Esophagus muscularis mucosa (tissue), 4 donors: Measurements from ENCODE around the gene UQCRC1. TPM values are rescaled to one million over a fixed set of nuclear protein-coding genes. Genes with fewer than 3 reads are reported as not detected.

Experiments used
- DNase-seq: peaks from one replicate; pipeline ENCODE4 v3.0.0-alpha.2; 2017; ENCODE audit errors: extremely low spot score
- H3K27ac ChIP-seq, 4 donors: fragments of 200-600 bp; sonication (generic); replicated peaks in 1 of 4; 1 replicate in 3 of 4; 2 replicates in 1 of 4; pipeline ENCODE4 v1.5.1; 2016 to 2019; ENCODE audit warnings: mild to moderate bottlenecking in 1 of 4
- H3K27me3 ChIP-seq, 4 donors: fragments of 200-600 bp; sonication (generic); one replicate each; pipeline versions ENCODE4 v1.5.1 to v1.6.0; 2016 to 2019
- H3K36me3 ChIP-seq, 4 donors: fragments of 200-600 bp; sonication (generic); one replicate each; pipeline ENCODE4 v1.5.1; 2016 to 2019
- H3K4me1 ChIP-seq, 4 donors: fragments of 200-600 bp; sonication (generic); one replicate each; pipeline ENCODE4 v1.5.1; 2016 to 2019
- H3K4me3 ChIP-seq, 4 donors: fragments of 200-600 bp; sonication (generic); 1 replicate in 2 of 4; 2 replicates in 2 of 4; pipeline ENCODE4 v1.5.1; 2016 to 2019; ENCODE audit warnings: mild to moderate bottlenecking in 4 of 4, moderate library complexity in 1 of 4
- H3K9me3 ChIP-seq, 4 donors: fragments of 200-600 bp; sonication (generic); 1 replicate in 3 of 4; 2 replicates in 1 of 4; pipeline ENCODE4 v1.5.1; 2016 to 2019
- CTCF ChIP-seq, 3 experiments: fragments of 200-600 bp in 2 of 3; fragments of 450-650 bp in 1 of 3; sonication (generic) in 2 of 3; IDR thresholded peaks; one replicate each; pipeline ENCODE4 v1.5.1; 2017 to 2019; ENCODE audit warnings: antibody characterized with exemption in 3 of 3, mild to moderate bottlenecking in 2 of 3, moderate library complexity in 1 of 3
- EP300 ChIP-seq: sonication (generic); formaldehyde crosslinking; IDR thresholded peaks from one replicate; pipeline ENCODE4 v1.6.1; 2017; ENCODE audit warnings: antibody characterized with exemption
- POLR2A ChIP-seq: fragments of 450-650 bp; IDR thresholded peaks from one replicate; pipeline ENCODE4 v1.6.1; 2017; ENCODE audit warnings: antibody characterized with exemption, moderate library complexity, mild to moderate bottlenecking, low read depth
- POLR2AphosphoS5 ChIP-seq, 2 donors: sonication (generic); formaldehyde crosslinking; IDR thresholded peaks; one replicate each; pipeline ENCODE4 v1.6.1; 2017; ENCODE audit warnings: antibody characterized with exemption in 2 of 2
- WGBS: methylation state at CpG from one replicate; pipeline ENCODE4 v1.1.5; 2018; 5-methylcytosine and 5-hydroxymethylcytosine counted together
- intact Hi-C: fragments of 100-400 bp; cut with DNase I; formaldehyde crosslinking; loops from one replicate; pipeline ENCODE4 v1.15.1; 2023
- total RNA-seq, 4 donors: library from RNA; depleted of rRNA; stranded (reverse); fragments of >200 nt; gene quantifications; one replicate each; pipeline versions ENCODE4 v1.1.0 to v1.2.1, GENCODE V29; 2016

UQCRC1 gene
- total RNA-seq, 4 donors from 2014 or later: 265 to 340 (median 295) TPM

GRCh38 chr3:48655606-48656005 lies 46.2 kb upstream of the UQCRC1 start:
- TF ChIP-seq POLR2AphosphoS5 (IDR thresholded peaks at IDR 0.05): no peak
- no peak for TF ChIP-seq POLR2A
- TF ChIP-seq CTCF (IDR thresholded peaks at IDR 0.05): no peak
- no peak for TF ChIP-seq EP300
- intact Hi-C loops: loop anchor here (1.0 kb wide), 1 partner anchor 20 kb away; the partner anchor contains the start of gene SLC26A6
- 5% methylated on average over 22 of the region's 30 CpGs for WGBS
- H3K27ac ChIP-seq: peak overlapping the region; percentile 75 to 84 (median 77)
- H3K9me3 ChIP-seq: no peaks in the 10 kb centered on the region
- peak overlapping the region; percentile 63 to 72 (median 68) for H3K4me3 ChIP-seq
- H3K36me3 ChIP-seq: no peaks in the 10 kb centered on the region
- H3K4me1 ChIP-seq: peaks cover 4 to 20% (median 18%) of the 10 kb centered on the region in 4 donors
- peaks cover 0 to 26% (median 0%) of the 10 kb centered on the region in 4 donors for H3K27me3 ChIP-seq
- no peak for DNase-seq

- intact Hi-C loops: no loop called here
- no peak overlapping the region for H3K27ac ChIP-seq
- 85% methylated on average over 6 of the region's 12 CpGs for WGBS
- H3K36me3 ChIP-seq: no peaks in the 10 kb centered on the region
- H3K27me3 ChIP-seq: peaks cover 0 to 20% (median 0%) of the 10 kb centered on the region in 4 donors
- peaks cover 4 to 20% (median 18%) of the 10 kb centered on the region in 4 donors for H3K4me1 ChIP-seq
- no peak for DNase-seq
- no peak for TF ChIP-seq POLR2A
- no peak overlapping the region for H3K4me3 ChIP-seq
- no peaks in the 10 kb centered on the region for H3K9me3 ChIP-seq
These were observed 45.6 kb upstream of the UQCRC1 start for GRCh38 chr3:48655063-48655462.

GRCh38 chr3:48652923-48653715 lies 43.7 kb upstream of the UQCRC1 start:
- TF ChIP-seq POLR2AphosphoS5 (IDR thresholded peaks at IDR 0.05): no peak
- no peak for TF ChIP-seq CTCF (IDR thresholded peaks at IDR 0.05)
- no peak for TF ChIP-seq EP300
- no peak for TF ChIP-seq POLR2A
- 90% methylated on average over 12 of the region's 15 CpGs for WGBS
- Histone ChIP-seq H3K27ac (no peak overlapping the region), H3K4me3 (no peak overlapping the region), H3K27me3 (peaks cover 0 to 7% (median 0%) of the 10 kb centered on the region in 4 donors), H3K4me1 (peaks cover 4 to 20% (median 18%) of the 10 kb centered on the region in 4 donors), H3K9me3 (no peaks in the 10 kb centered on the region), H3K36me3 (no peaks in the 10 kb centered on the region)
- intact Hi-C loops: no loop called here
- no peak for DNase-seq

GRCh38 chr3:48651771-48652170 lies 42.3 kb upstream of the UQCRC1 start:
- H3K27me3 ChIP-seq: no peaks in the 10 kb centered on the region
- no peaks in the 10 kb centered on the region for H3K36me3 ChIP-seq
- H3K4me3 ChIP-seq: no peak overlapping the region
- no peak for DNase-seq
- no peak overlapping the region for H3K27ac ChIP-seq
- TF ChIP-seq EP300 (no peak), CTCF (IDR thresholded peaks at IDR 0.05) (no peak), POLR2AphosphoS5 (IDR thresholded peaks at IDR 0.05) (no peak), POLR2A (no peak)
- WGBS: 98% methylated on average over 6 of the region's 11 CpGs
- no peaks in the 10 kb centered on the region for H3K9me3 ChIP-seq
- H3K4me1 ChIP-seq: peaks cover 4 to 16% (median 15%) of the 10 kb centered on the region in 4 donors
- intact Hi-C loops: no loop called here

GRCh38 chr3:48650723-48651122 lies 41.3 kb upstream of the UQCRC1 start:
- TF ChIP-seq EP300: no peak
- no peak for TF ChIP-seq POLR2AphosphoS5 (IDR thresholded peaks at IDR 0.05)
- no peak for TF ChIP-seq CTCF (IDR thresholded peaks at IDR 0.05)
- no peak for TF ChIP-seq POLR2A
- no peak overlapping the region for H3K27ac ChIP-seq
- H3K36me3 ChIP-seq: no peaks in the 10 kb centered on the region
- H3K4me3 ChIP-seq: no peak overlapping the region
- H3K27me3 ChIP-seq: no peaks in the 10 kb centered on the region
- intact Hi-C loops: no loop called here
- 82% methylated on average over 9 of the region's 12 CpGs for WGBS
- DNase-seq: no peak
- peaks cover 0 to 5% (median 5%) of the 10 kb centered on the region in 4 donors for H3K4me1 ChIP-seq
- no peaks in the 10 kb centered on the region for H3K9me3 ChIP-seq
